Endothelial cell of umbilical vein (primary cell): ENCODE results near the gene ATP8A2. TPM values are rescaled to one million over a fixed set of nuclear protein-coding genes. Genes with fewer than 3 reads are reported as not detected.
"Not testable (repeated sequence)": the region's sequence is repeated elsewhere in the genome, so short reads cannot be mapped to it uniquely, and the experiment has no call there.

Experiments used
- BruUV-seq: library from RNA; stranded (reverse); fragments of 400-500 nt; replicated peaks from 2 replicates; lab custom pipeline; 2021; lab: Mats Ljungman, UMichigan
- CTCF ChIA-PET: fragments of 300-600, 350-600 bp; sonication (Branson Sonifier 250); formaldehyde crosslinking; loops from one replicate; lab custom pipeline; 2021; ENCODE audit warnings: antibody characterized with exemption, inconsistent platforms; lab: Charles Lee
- POLR2A ChIA-PET: fragments of 300-600, 350-600 bp; sonication (Branson Sonifier 250); formaldehyde crosslinking; loops from one replicate; lab custom pipeline; 2021; ENCODE audit warnings: antibody characterized with exemption, inconsistent platforms; lab: Charles Lee
- DNase-seq: peaks from one replicate; pipeline ENCODE4 v3.0.0-alpha.2; 2011; ENCODE audit warnings: low read depth, low spot score
- FAIRE-seq: peaks from 2 replicates; lab custom pipeline; 2011; peaks lifted over from hg19 to GRCh38; lab: Jason Lieb, UNC
- H2AFZ ChIP-seq: 2 replicates; pipeline ENCODE4 v1.6.0; 2012; ENCODE audit warnings: low read depth, low read length, control low read depth, inconsistent platforms
- H3K27ac ChIP-seq: 2 replicates; pipeline ENCODE4 v1.5.1; 2011; ENCODE audit warnings: low read depth, mild to moderate bottlenecking, control low read depth, low read length, moderate library complexity; ENCODE audit not compliant: insufficient read depth
- H3K27me3 ChIP-seq, 2 experiments: 2 replicates each; pipeline versions ENCODE4 v1.6.0 to v1.6.1; 2011; ENCODE audit warnings: low read length in 2 of 2, mixed read lengths in 1 of 2; ENCODE audit not compliant: control insufficient read depth in 2 of 2, insufficient read depth in 2 of 2
- H3K36me3 ChIP-seq, 2 experiments: 2 replicates in 1 of 2; 3 replicates in 1 of 2; pipeline ENCODE4 v1.5.1; 2011; ENCODE audit warnings: low read length in 2 of 2, mild to moderate bottlenecking in 1 of 2, moderate library complexity in 1 of 2; ENCODE audit not compliant: control insufficient read depth in 2 of 2, insufficient read depth in 2 of 2; ENCODE audit errors: extremely low read depth in 1 of 2
- H3K4me1 ChIP-seq: 3 replicates; pipeline ENCODE4 v1.5.1; 2011; ENCODE audit warnings: mild to moderate bottlenecking, low read length; ENCODE audit not compliant: control insufficient read depth, insufficient read depth; ENCODE audit errors: extremely low read depth
- H3K4me2 ChIP-seq: 2 replicates; pipeline ENCODE4 v1.6.1; 2011; ENCODE audit warnings: low read length, control low read depth, mixed read lengths; ENCODE audit not compliant: insufficient read depth
- H3K4me3 ChIP-seq, 3 experiments: fragments of 200-600 bp in 1 of 3; sonication (generic), shearing (Covaris generic) in 1 of 3; replicated peaks in 1 of 3; 2 replicates each; pipeline ENCODE4 v1.5.1; 2011 to 2016; ENCODE audit warnings: control low read depth in 3 of 3, low read length in 3 of 3, mild to moderate bottlenecking in 2 of 3, inconsistent platforms in 1 of 3, low read depth in 1 of 3, moderate library complexity in 1 of 3; ENCODE audit not compliant: insufficient read depth in 1 of 3
- H3K79me2 ChIP-seq: 2 replicates; pipeline ENCODE4 v1.6.0; 2012; ENCODE audit warnings: low read length, inconsistent platforms; ENCODE audit not compliant: control insufficient read depth, insufficient read depth
- H3K9ac ChIP-seq: replicated peaks from 2 replicates; pipeline ENCODE3; 2011; ENCODE audit warnings: low read length, control low read depth; ENCODE audit not compliant: insufficient read depth; ENCODE audit errors: extremely low read depth
- H3K9me1 ChIP-seq: replicated peaks from 3 replicates; pipeline ENCODE4 v1.6.0; 2011; ENCODE audit warnings: mild to moderate bottlenecking, low read length; ENCODE audit not compliant: control insufficient read depth, insufficient read depth; ENCODE audit errors: extremely low read depth
- H3K9me3 ChIP-seq: replicated peaks from 2 replicates; pipeline ENCODE4 v1.5.1; 2012; ENCODE audit warnings: low read length, inconsistent platforms; ENCODE audit not compliant: control insufficient read depth, insufficient read depth
- H4K20me1 ChIP-seq: replicated peaks from 2 replicates; pipeline ENCODE3; 2011; ENCODE audit warnings: mild to moderate bottlenecking, low read length; ENCODE audit not compliant: control insufficient read depth, insufficient read depth; ENCODE audit errors: extremely low read depth
- CTCF ChIP-seq, 2 donors: IDR thresholded peaks; 1 replicate in 1 of 2; 2 replicates in 1 of 2; pipeline ENCODE4 v1.5.1; 2011; ENCODE audit warnings: low read length in 2 of 2, mild to moderate bottlenecking in 2 of 2, moderate library complexity in 2 of 2, control low read depth in 1 of 2, inconsistent platforms in 1 of 2, low read depth in 1 of 2; ENCODE audit not compliant: insufficient read depth in 1 of 2; ENCODE audit errors: extremely low read depth in 1 of 2
- EZH2 ChIP-seq: IDR thresholded peaks from 2 replicates; pipeline ENCODE4 v1.6.1; 2012; ENCODE audit warnings: borderline replicate concordance, low read depth, mild to moderate bottlenecking, moderate library complexity, low read length, inconsistent platforms; ENCODE audit not compliant: severe bottlenecking
- FOS ChIP-seq: IDR thresholded peaks from 2 replicates; pipeline ENCODE4 v1.6.1; 2011; ENCODE audit warnings: mild to moderate bottlenecking, low read length, moderate library complexity, borderline replicate concordance; ENCODE audit not compliant: insufficient read depth
- JUN ChIP-seq: IDR thresholded peaks from 2 replicates; pipeline ENCODE4 v1.6.1; 2011; ENCODE audit warnings: borderline replicate concordance, low read depth; ENCODE audit not compliant: insufficient read length, insufficient read depth
- MAX ChIP-seq: IDR thresholded peaks from 2 replicates; pipeline ENCODE4 v1.6.1; 2011; ENCODE audit not compliant: insufficient read depth, insufficient read length
- MYC ChIP-seq: IDR thresholded peaks from one replicate; pipeline ENCODE4 v1.6.1; 2011; ENCODE audit warnings: mild to moderate bottlenecking, low read depth, low read length
- POLR2AphosphoS5 ChIP-seq: IDR thresholded peaks from 2 replicates; pipeline ENCODE4 v1.6.1; 2012; ENCODE audit warnings: low read depth, mild to moderate bottlenecking, control low read depth, low read length, moderate library complexity; ENCODE audit not compliant: insufficient read depth
- dilution Hi-C: fragments of 300-500 bp; cut with MboI; formaldehyde crosslinking; loops from one replicate; pipeline ENCODE4 v1.15.0; 2019; ENCODE audit warnings: low sequenced_read_pairs; ENCODE audit not compliant: extremely low pct_ligation_motif_present
- intact Hi-C: fragments of 100-400 bp; cut with micrococcal nuclease; formaldehyde crosslinking; loops from one replicate; pipeline ENCODE4 v1.10.0; 2022
- polyA plus RNA-seq, 4 experiments: library from polyadenylated mRNA; depleted of rRNA in 3 of 4; stranded (reverse) in 3 of 4; unstranded in 1 of 4; fragments of >200 nt; gene quantifications; 2 replicates each; pipeline versions ENCODE4 v1.2.1 to v1.2.3, GENCODE V29; 2011 to 2012; ENCODE audit warnings: missing spikeins in 1 of 4
- total RNA-seq: library from RNA; stranded (reverse); gene quantifications from 2 replicates; pipeline ENCODE4 v1.2.3, GENCODE V29; 2021

Gene ATP8A2
- total and polyA plus RNA-seq, 2 donors (not counting 3 experiments of a cell fraction or from before 2014, with no cell fraction given) = 0.11 to 0.49 TPM

GRCh38 chr13:25784119-25784518 lies 412.3 kb downstream of the ATP8A2 start:
- dilution Hi-C loops = no loop called here
- no peaks in the 10 kb centered on the region for H3K36me3 ChIP-seq
- H3K4me2 ChIP-seq = no peak overlapping the region
- H3K4me3 ChIP-seq = no peak overlapping the region
- no peaks in the 10 kb centered on the region for H3K9me3 ChIP-seq
- no peak for FAIRE-seq
- TF ChIP-seq MYC (no peak), MAX (no peak), EZH2 (no peak), CTCF (IDR thresholded peaks at IDR 0.05; ENCODE audit: extremely low read depth in 1 of 2, insufficient read depth in 1 of 2, low read depth in 1 of 2, low read length in 2 of 2) (no peak), FOS (no peak), POLR2AphosphoS5 (no peak), JUN (no peak)
- H3K4me1 ChIP-seq = no peaks in the 10 kb centered on the region
- H4K20me1 ChIP-seq = no peaks in the 10 kb centered on the region
- CTCF ChIA-PET = no interaction called here
- H3K27me3 ChIP-seq = no peaks in the 10 kb centered on the region
- POLR2A ChIA-PET = no interaction called here
- BruUV-seq = no TSS peak
- no peaks in the 10 kb centered on the region for H3K79me2 ChIP-seq
- intact Hi-C loops = no loop called here
- no peak overlapping the region for H3K27ac ChIP-seq
- no peak overlapping the region for H2AFZ ChIP-seq
- no peaks in the 10 kb centered on the region for H3K9me1 ChIP-seq
- no peak for DNase-seq
- H3K9ac ChIP-seq = no peak overlapping the region

GRCh38 chr13:25790137-25790536 lies 418.4 kb downstream of the ATP8A2 start:
- intact Hi-C loops, H3K27me3 ChIP-seq, H4K20me1 ChIP-seq, BruUV-seq, CTCF ChIA-PET, dilution Hi-C loops, H3K9ac ChIP-seq, H2AFZ ChIP-seq, H3K79me2 ChIP-seq, H3K4me1 ChIP-seq, H3K4me2 ChIP-seq, POLR2A ChIA-PET, H3K4me3 ChIP-seq, H3K9me1 ChIP-seq, H3K27ac ChIP-seq, H3K9me3 ChIP-seq, FAIRE-seq, DNase-seq, H3K36me3 ChIP-seq: not testable (repeated sequence)
